ENCODE measurements around the gene PPM1E.

PPM1E gene

DNA sequence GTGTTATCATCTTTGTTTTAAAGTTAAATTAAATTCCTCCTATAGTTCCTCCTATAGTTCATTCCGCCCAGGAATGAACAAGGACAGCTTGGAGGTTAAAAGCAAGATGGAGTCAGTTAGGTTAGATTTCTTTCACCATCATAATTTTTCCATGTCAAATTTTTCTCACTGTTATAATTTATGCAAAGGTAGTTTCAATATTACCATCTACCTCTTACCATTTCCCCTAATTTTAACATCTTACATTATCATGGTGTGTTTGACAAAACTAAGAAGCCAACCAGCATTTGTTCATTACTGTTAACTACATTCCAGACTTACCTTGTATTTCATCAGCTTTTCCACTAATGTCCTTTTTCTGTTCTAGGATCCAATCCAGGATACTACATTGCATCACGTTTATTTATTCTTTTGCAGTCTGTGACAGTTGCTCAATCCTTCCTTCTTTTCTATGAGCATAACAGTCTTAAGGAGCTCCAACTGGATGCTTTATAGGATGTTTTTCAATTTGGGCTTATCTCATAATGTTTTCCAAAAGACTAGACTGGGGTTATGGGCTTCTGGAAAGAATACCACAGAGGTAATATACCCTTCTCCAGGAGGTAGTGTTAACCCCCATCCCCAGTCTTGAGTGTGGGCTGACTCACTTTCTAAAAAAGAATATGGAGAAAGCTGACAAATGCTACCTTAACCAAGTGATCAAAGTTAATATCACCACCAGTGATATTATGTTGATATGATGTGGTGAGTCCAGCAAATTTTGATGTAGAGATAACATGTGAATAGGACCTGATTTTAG, 158.5 kb downstream of the PPM1E start:
- no peak for ATAC-seq
- no peak for TF ChIP-seq ARNTL (CRISPR knock-in tag; IDR thresholded peaks at IDR 0.05; ENCODE audit: borderline replicate concordance, low read depth)
- no peak for TF ChIP-seq GLIS3 (CRISPR knock-in tag; IDR thresholded peaks at IDR 0.05)
- TF ChIP-seq ZNF8 (CRISPR knock-in tag; IDR thresholded peaks at IDR 0.05) = no peak
- no peak for TF ChIP-seq RARB (CRISPR knock-in tag; IDR thresholded peaks at IDR 0.05)
- TF ChIP-seq, protein P1, sequence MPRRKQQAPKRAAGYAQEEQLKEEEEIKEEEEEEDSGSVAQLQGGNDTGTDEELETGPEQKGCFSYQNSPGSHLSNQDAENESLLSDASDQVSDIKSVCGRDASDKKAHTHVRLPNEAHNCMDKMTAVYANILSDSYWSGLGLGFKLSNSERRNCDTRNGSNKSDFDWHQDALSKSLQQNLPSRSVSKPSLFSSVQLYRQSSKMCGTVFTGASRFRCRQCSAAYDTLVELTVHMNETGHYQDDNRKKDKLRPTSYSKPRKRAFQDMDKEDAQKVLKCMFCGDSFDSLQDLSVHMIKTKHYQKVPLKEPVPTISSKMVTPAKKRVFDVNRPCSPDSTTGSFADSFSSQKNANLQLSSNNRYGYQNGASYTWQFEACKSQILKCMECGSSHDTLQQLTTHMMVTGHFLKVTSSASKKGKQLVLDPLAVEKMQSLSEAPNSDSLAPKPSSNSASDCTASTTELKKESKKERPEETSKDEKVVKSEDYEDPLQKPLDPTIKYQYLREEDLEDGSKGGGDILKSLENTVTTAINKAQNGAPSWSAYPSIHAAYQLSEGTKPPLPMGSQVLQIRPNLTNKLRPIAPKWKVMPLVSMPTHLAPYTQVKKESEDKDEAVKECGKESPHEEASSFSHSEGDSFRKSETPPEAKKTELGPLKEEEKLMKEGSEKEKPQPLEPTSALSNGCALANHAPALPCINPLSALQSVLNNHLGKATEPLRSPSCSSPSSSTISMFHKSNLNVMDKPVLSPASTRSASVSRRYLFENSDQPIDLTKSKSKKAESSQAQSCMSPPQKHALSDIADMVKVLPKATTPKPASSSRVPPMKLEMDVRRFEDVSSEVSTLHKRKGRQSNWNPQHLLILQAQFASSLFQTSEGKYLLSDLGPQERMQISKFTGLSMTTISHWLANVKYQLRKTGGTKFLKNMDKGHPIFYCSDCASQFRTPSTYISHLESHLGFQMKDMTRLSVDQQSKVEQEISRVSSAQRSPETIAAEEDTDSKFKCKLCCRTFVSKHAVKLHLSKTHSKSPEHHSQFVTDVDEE (CRISPR knock-in tag; IDR thresholded peaks at IDR 0.05) = no peak
- TF ChIP-seq ZFP30 (CRISPR knock-in tag; IDR thresholded peaks at IDR 0.05) = no peak
- TF ChIP-seq OSR1 (CRISPR knock-in tag; IDR thresholded peaks at IDR 0.05) = no peak
- no peak for TF ChIP-seq CSDC2 (CRISPR knock-in tag; IDR thresholded peaks at IDR 0.05)
- no peak for TF ChIP-seq ZC3H10 (CRISPR knock-in tag; IDR thresholded peaks at IDR 0.05)
- TF ChIP-seq ISL1 (CRISPR knock-in tag; IDR thresholded peaks at IDR 0.05) = no peak
- TF ChIP-seq, protein P2, sequence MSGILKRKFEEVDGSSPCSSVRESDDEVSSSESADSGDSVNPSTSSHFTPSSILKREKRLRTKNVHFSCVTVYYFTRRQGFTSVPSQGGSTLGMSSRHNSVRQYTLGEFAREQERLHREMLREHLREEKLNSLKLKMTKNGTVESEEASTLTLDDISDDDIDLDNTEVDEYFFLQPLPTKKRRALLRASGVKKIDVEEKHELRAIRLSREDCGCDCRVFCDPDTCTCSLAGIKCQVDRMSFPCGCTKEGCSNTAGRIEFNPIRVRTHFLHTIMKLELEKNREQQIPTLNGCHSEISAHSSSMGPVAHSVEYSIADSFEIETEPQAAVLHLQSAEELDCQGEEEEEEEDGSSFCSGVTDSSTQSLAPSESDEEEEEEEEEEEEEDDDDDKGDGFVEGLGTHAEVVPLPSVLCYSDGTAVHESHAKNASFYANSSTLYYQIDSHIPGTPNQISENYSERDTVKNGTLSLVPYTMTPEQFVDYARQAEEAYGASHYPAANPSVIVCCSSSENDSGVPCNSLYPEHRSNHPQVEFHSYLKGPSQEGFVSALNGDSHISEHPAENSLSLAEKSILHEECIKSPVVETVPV (CRISPR knock-in tag; IDR thresholded peaks at IDR 0.05) = no peak
- TF ChIP-seq, protein P3, sequence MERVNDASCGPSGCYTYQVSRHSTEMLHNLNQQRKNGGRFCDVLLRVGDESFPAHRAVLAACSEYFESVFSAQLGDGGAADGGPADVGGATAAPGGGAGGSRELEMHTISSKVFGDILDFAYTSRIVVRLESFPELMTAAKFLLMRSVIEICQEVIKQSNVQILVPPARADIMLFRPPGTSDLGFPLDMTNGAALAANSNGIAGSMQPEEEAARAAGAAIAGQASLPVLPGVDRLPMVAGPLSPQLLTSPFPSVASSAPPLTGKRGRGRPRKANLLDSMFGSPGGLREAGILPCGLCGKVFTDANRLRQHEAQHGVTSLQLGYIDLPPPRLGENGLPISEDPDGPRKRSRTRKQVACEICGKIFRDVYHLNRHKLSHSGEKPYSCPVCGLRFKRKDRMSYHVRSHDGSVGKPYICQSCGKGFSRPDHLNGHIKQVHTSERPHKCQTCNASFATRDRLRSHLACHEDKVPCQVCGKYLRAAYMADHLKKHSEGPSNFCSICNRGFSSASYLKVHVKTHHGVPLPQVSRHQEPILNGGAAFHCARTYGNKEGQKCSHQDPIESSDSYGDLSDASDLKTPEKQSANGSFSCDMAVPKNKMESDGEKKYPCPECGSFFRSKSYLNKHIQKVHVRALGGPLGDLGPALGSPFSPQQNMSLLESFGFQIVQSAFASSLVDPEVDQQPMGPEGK (CRISPR knock-in tag; IDR thresholded peaks at IDR 0.05; ENCODE audit: borderline replicate concordance) = no peak

DNA sequence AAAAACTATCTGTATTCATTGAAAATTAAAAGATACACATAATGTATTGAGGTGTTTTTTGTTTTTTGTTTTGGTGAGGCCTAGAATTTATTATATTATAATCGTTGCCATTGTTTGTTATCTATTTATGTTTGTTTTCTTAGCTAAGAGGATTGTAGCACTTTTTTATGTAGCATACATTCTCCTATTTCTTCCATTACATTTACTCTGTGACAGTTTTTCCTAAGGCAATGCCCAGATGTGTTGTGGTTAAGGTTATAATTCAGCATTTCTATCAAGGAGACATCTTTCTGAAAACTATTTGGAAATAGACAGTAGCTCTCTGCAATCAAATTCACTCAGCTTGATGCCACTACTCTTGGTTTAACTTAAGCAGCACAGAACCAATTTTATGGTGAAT, 161.6 kb downstream of the PPM1E start:
- TF ChIP-seq SNAI2 (CRISPR knock-in tag; IDR thresholded peaks at IDR 0.05) (no peak), ZNF565 (CRISPR knock-in tag; conservative IDR thresholded peaks at IDR 0.05; ENCODE audit: low read depth) (no peak), OSR1 (CRISPR knock-in tag; IDR thresholded peaks at IDR 0.05) (no peak), ZFP30 (CRISPR knock-in tag; IDR thresholded peaks at IDR 0.05) (no peak), GLIS3 (CRISPR knock-in tag; IDR thresholded peaks at IDR 0.05) (no peak), PPARA (CRISPR knock-in tag; IDR thresholded peaks at IDR 0.05; ENCODE audit: borderline replicate concordance) (no peak)
- TF ChIP-seq, protein P1 (CRISPR knock-in tag; IDR thresholded peaks at IDR 0.05) = no peak
- TF ChIP-seq, protein P2 (CRISPR knock-in tag; IDR thresholded peaks at IDR 0.05) = no peak
- no peak for ATAC-seq

DNA sequence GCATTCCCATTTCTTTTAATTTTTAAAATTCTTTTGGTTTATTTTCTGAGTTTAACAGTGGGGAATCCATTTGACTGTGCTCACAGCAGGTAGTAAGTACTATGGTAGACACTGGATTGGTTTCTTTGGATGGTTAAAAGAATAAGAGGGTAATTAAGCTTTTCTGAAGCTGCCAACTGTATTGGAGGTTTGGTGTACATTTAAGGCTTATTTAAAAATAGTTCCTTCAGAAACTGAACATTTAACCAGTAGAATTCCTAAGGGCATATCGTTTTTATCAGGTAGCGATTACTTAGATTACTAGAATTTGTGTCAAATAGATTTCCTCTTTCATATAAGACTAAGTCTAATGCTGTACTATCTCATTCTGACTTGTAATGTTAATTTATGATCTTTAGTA, 162.4 kb downstream of the PPM1E start:
- ATAC-seq = no peak
- TF ChIP-seq PPARA (CRISPR knock-in tag; IDR thresholded peaks at IDR 0.05; ENCODE audit: borderline replicate concordance) (no peak), RARB (CRISPR knock-in tag; IDR thresholded peaks at IDR 0.05) (no peak), ZFP30 (CRISPR knock-in tag; IDR thresholded peaks at IDR 0.05) (no peak), OSR1 (CRISPR knock-in tag; IDR thresholded peaks at IDR 0.05) (no peak)
- TF ChIP-seq, protein P2 (CRISPR knock-in tag; IDR thresholded peaks at IDR 0.05) = no peak
